Effector memory CD4-positive, alpha-beta T cell (primary cell): ENCODE data around the gene OR6K2.

Source experiments
- DNase-seq, 3 donors: peaks; one replicate each; pipeline ENCODE4 v3.0.0-alpha.2; 2020
- H3K27ac ChIP-seq: 2 replicates; pipeline ENCODE4 v1.7.0; 2013; ENCODE audit warnings: mild to moderate bottlenecking, low read length, moderate library complexity; ENCODE audit not compliant: insufficient read depth, poor library complexity, severe bottlenecking
- H3K27me3 ChIP-seq: replicated peaks from 2 replicates; pipeline ENCODE4 v1.7.0; 2013; ENCODE audit warnings: mild to moderate bottlenecking, low read length; ENCODE audit not compliant: insufficient read depth, control insufficient read depth, poor library complexity, severe bottlenecking
- H3K36me3 ChIP-seq: 2 replicates; pipeline ENCODE4 v1.7.0; 2013; ENCODE audit warnings: mild to moderate bottlenecking, low read length, moderate library complexity; ENCODE audit not compliant: control insufficient read depth, insufficient read depth
- H3K4me1 ChIP-seq: 2 replicates; pipeline ENCODE4 v1.7.0; 2013; ENCODE audit warnings: low read length, mild to moderate bottlenecking; ENCODE audit not compliant: control insufficient read depth, insufficient read depth, poor library complexity, severe bottlenecking
- H3K4me3 ChIP-seq: 2 replicates; pipeline ENCODE4 v1.7.0; 2013; ENCODE audit warnings: low read length, low read depth, mild to moderate bottlenecking; ENCODE audit not compliant: insufficient read depth, poor library complexity, severe bottlenecking
- H3K9me3 ChIP-seq: 2 replicates; pipeline ENCODE4 v1.7.0; 2013; ENCODE audit warnings: mild to moderate bottlenecking, low read length, moderate library complexity; ENCODE audit not compliant: control insufficient read depth

The OR6K2 gene

DNA sequence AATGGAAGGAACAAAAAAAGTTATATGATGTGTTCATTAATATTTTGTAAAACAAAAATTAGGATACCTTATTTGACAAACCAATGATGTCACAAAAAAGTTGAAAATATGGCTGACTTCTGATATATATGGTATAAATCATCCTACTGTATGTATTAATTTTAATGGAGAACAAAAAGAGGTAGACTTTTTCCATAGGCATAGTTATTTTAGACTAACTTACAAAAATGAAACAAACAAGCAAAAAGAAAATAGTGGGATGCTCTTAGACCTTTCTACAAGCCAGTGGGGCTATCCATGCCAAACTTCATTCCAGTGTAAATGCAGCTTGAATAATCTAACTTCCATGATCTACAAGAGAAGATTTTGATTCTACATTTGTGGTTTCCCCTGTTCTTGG lies 13.4 kb downstream of the OR6K2 start:
- H3K9me3 ChIP-seq = no peaks in the 10 kb centered on the region
- no peaks in the 10 kb centered on the region for H3K4me1 ChIP-seq
- H3K27ac ChIP-seq = no peak overlapping the region
- no peaks in the 10 kb centered on the region for H3K36me3 ChIP-seq
- no peak overlapping the region for H3K4me3 ChIP-seq
- DNase-seq = no peak
- H3K27me3 ChIP-seq = peaks cover 3% of the 10 kb centered on the region

DNA sequence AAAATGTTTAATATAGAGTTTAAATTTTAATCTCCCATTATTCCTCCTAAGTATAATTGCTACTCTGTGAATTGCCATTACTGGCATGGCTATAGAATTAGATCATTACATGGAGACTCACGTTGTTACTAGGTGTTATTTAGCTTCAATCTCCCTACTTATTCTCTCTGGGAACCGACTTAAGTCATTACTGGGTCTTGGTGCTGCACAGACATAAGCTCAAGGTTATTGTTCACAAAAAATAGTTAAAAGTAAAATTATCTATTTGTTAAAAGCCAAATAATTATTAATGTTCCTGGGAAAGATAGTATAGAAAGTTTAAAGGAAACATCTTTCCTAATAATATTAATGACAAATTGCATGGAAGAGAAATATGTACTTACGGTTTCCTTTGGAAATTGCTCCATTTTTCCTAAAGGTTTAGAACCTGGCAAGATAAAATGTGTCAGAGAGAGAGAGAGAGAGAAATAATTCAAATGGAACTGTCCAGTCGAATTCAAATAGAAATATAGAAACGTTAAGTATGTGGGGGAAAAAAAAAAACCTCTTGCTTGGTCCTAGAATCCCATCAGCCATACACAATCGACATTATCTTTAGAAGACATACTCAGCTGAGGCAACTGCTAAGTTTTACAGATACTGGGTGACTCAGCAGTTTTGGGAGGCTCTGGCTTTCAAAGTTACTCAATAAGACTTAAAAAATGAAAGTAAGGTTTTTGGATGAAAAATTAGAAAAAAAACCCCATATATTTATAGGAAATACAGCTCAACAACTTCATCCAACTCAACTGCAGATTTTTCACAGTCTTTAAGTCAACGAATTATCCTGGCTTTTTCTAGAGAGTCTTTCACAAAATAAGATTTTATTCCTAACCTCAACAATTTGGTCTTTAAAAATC lies 14.1 kb downstream of the OR6K2 start, which contains the start of gene SPTA1:
Gene SPTA1, minus strand, starts transcription at position 605 of the 899 bp plus-strand sequence. Its CDS starts 198 bp downstream, at position 407.
- Histone ChIP-seq H3K4me3 (no peak within 1 kb of the TSS), H3K27ac (no peak within 1 kb of the TSS), H3K4me1 (no peaks in the 10 kb centered on the region), H3K36me3 (no peaks in the 10 kb centered on the region), H3K27me3 (peaks cover 3% of the 10 kb centered on the region), H3K9me3 (no peaks in the 10 kb centered on the region)
- DNase-seq = no peak

DNA sequence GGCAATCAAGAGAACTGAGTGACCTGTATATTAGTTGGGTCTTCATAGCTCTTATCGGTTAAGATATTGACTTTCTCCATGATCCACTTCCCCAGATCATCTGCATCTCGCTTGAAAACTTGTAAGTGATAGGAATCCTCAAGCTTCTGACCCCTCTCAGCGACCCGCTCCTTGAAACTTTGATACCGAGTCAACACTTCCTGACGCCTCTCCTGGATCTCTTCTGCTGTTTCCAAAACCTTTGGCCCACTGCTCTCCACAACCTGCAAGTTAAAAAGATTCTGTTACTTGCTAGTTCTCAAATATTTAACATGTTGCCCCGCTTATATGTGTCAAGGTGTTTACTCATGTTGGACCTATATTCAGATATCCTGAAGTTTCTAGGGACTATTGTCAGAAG lies 15.4 kb downstream of the OR6K2 start:
- Histone ChIP-seq H3K27me3 (peaks cover 3% of the 10 kb centered on the region), H3K9me3 (no peaks in the 10 kb centered on the region), H3K4me3 (no peak overlapping the region), H3K36me3 (no peaks in the 10 kb centered on the region), H3K27ac (no peak overlapping the region), H3K4me1 (no peaks in the 10 kb centered on the region)
- no peak for DNase-seq

DNA sequence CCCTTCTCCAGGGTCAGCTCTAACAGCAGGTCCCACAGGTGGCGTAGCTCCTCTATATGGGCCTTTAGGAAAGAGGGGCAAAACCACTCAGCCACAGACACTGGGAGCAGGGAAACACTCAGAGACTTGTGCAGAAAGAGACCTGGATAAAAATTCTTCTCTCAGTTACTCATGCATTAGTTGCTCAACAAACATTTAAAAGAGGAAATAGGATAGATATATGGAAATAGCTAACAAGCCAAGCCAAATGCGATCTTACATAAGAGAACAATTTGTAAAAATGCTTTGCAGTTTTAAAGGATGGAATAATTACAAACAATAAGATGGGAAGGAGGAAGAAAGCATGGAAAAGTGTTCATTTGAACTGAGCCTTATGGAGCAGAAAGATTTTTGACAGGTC lies 18.8 kb downstream of the OR6K2 start:
- Histone ChIP-seq H3K9me3 (no peaks in the 10 kb centered on the region), H3K36me3 (no peaks in the 10 kb centered on the region), H3K27ac (no peak overlapping the region), H3K4me1 (no peaks in the 10 kb centered on the region), H3K4me3 (no peak overlapping the region), H3K27me3 (peaks cover 3% of the 10 kb centered on the region)
- no peak for DNase-seq

DNA sequence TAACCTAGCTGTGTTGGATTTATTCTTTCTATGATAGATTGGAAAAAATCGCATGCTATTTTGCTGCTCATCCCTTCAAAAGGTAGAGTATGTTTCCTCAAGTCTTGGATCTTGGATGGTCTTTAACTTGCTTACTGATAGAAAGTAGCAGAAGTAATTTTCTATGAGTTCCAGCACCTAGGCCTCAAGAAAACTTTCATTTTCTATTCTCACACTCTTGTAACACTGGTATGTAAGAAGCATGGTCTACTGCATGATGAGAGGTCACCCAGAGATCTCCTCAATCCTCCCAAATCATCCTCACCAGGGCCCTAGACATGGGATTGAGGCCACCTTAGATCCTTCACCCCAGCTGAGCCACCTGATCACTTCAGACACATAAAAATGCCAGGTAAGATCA lies 21.2 kb downstream of the OR6K2 start:
- Histone ChIP-seq H3K9me3 (no peaks in the 10 kb centered on the region), H3K36me3 (no peaks in the 10 kb centered on the region), H3K4me1 (no peaks in the 10 kb centered on the region), H3K27ac (no peak overlapping the region), H3K4me3 (no peak overlapping the region), H3K27me3 (no peaks in the 10 kb centered on the region)
- no peak for DNase-seq

DNA sequence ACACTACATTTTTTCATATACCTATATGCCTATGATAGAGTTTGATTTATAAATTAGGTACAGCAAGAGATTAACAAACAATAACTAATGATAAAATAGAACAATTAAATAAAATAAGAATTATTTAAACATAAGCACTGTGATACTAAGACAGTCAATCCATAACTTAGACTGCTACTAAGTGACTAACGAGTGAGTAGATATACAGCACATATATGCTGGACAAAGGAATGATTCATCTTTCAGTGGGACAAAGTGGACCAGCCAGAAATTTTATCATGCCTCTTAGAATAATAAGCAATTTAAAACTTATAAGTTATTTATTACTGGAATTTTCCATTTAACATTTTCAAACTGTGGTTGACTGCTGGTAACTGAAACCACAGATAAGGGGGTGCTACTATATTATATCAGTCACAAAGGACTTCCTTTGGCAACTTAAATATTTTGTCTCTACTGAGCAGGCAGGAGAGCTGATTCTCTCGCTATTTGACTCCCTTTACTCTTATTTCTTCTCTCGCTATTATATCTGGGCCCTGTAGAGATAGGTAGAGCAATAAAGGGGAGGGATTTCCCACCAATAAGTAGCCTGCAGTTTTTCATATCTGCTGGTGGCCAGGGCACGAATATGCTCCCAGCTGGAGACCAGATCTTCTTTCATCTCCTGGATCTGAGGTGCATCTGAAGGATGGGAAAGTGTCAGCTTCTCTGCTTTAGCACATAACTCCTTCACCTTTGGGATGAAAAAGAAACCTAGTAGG lies 24.7 kb downstream of the OR6K2 start:
- no peaks in the 10 kb centered on the region for H3K36me3 ChIP-seq
- no peaks in the 10 kb centered on the region for H3K4me1 ChIP-seq
- H3K27me3 ChIP-seq = no peaks in the 10 kb centered on the region
- no peaks in the 10 kb centered on the region for H3K9me3 ChIP-seq
- no peak overlapping the region for H3K27ac ChIP-seq
- H3K4me3 ChIP-seq = no peak overlapping the region
- no peak for DNase-seq

DNA sequence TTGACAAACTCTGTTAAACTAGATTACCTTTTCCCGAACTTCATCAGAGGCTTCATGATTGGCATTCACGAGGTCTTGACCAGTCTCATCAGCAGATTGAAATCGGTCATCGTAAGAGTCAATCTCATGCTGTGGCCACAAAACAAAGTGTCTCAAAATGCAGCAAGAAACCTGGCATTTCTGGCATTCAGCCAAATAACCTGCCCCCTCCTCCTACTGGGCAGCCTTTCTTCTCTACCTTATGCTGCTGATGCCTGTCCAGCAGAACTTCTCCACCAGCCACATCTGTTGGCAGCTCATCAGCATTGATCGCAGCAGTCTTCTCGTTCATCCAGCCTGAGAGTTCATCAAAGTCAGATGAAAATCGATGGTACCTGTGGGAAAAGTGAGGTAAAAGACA lies 26.1 kb downstream of the OR6K2 start:
- Histone ChIP-seq H3K27me3 (no peaks in the 10 kb centered on the region), H3K4me1 (no peaks in the 10 kb centered on the region), H3K4me3 (no peak overlapping the region), H3K27ac (no peak overlapping the region), H3K9me3 (no peaks in the 10 kb centered on the region), H3K36me3 (no peaks in the 10 kb centered on the region)
- DNase-seq = no peak

DNA sequence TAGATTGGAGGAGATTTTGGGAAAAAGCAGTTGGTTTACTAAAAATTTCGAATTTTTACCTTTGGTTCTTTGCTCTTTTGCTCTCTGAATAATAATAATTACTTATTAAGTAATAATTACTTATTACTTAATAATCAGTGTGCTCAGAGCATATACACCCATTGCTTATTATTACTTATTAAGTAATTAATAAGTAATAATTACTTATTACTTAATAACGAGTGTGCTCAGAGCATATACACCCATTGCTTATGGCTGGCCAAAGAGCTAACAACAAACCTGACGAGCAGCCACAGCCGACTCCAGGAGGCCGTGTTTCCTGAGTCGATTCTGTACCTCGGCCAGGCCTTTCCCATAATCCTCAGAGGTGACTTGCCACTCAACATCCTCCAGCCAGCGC lies 34.4 kb downstream of the OR6K2 start:
- DNase-seq = no peak

DNA sequence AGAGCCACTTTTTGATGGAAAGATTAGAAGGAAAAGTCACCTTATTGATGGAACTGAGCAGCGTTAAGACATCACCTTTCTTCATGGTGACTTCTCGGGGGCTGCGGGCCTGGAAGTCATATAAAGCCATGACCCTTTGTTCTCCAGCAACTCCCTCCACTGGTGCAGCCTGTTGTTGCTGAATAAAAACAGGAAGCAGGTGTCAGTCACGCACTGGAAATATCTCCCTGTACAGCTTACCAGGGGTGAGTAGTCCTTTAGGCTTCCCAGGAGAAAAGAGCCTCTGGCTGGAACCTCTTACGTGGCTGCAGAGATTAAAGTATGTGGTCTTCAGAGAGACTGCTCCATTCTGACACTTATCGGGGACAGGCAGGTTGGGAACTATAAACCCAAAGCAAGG lies 45.9 kb downstream of the OR6K2 start:
- no peak for DNase-seq
- H3K27me3 ChIP-seq = no peaks in the 10 kb centered on the region
- H3K27ac ChIP-seq = no peak overlapping the region
- no peak overlapping the region for H3K4me3 ChIP-seq
- no peaks in the 10 kb centered on the region for H3K9me3 ChIP-seq
- no peaks in the 10 kb centered on the region for H3K36me3 ChIP-seq
- H3K4me1 ChIP-seq = no peaks in the 10 kb centered on the region

More for the DNA sequence above, 34.4 kb downstream of the OR6K2 start:
- H3K9me3 ChIP-seq = no peaks in the 10 kb centered on the region
- no peaks in the 10 kb centered on the region for H3K27me3 ChIP-seq
- H3K27ac ChIP-seq = no peak overlapping the region
- H3K4me1 ChIP-seq = no peaks in the 10 kb centered on the region
- H3K36me3 ChIP-seq = no peaks in the 10 kb centered on the region
- no peak overlapping the region for H3K4me3 ChIP-seq

DNA sequence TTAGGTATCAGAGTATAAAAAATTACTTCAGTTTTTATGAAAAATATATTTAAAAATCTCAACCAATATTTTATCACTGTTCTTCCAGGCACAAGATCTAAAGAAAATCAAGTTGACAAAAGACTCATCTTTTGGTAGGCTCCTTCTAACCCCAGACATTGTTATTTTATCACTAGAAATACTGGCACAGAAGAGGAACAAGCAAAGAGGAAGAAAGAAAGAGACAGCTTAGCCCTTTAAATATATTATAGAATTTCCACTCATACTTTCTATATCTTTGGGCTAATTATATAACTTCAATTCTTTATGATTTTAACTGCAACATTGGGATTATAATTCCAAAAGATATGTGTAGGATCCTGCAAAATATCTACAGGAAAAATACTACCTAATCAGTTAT lies 46.4 kb downstream of the OR6K2 start:
- H3K27ac ChIP-seq = no peak overlapping the region

More for the DNA sequence above, 46.4 kb downstream of the OR6K2 start:
- Histone ChIP-seq H3K4me3 (no peak overlapping the region), H3K4me1 (no peaks in the 10 kb centered on the region), H3K27me3 (no peaks in the 10 kb centered on the region), H3K9me3 (no peaks in the 10 kb centered on the region), H3K36me3 (no peaks in the 10 kb centered on the region)
- no peak for DNase-seq
